ENCODE measurements around the gene FAM120B. TPM values are rescaled to one million over a fixed set of nuclear protein-coding genes. Genes with fewer than 3 reads are reported as not detected.

The FAM120B gene
- total RNA-seq, 1 experiment from 2014 or later = 16.7 TPM

GRCh38 chr6:170312876-170313275, 6.3 kb downstream of the FAM120B start:
- Histone ChIP-seq H3K4ac (ENCODE audit: low read depth, low read length) (no peak overlapping the region), H2BK20ac (ENCODE audit: low read depth, low read length, poor library complexity, severe bottlenecking) (no peak overlapping the region), H4K5ac (ENCODE audit: insufficient read length, low read depth, low read length) (no peak overlapping the region), H3K4me2 (ENCODE audit: insufficient read depth, insufficient read length, low read length) (no peak overlapping the region), H2AFZ (ENCODE audit: low read length) (no peak overlapping the region), H2BK5ac (ENCODE audit: insufficient read length, low read length) (no peak overlapping the region), H3T11ph (ENCODE audit: low read length) (no peak overlapping the region), H4K8ac (replicated peaks; ENCODE audit: insufficient read length, low read depth, low read length) (no peak overlapping the region), H3K23me2 (ENCODE audit: insufficient read length, low read depth, low read length, poor library complexity, severe bottlenecking) (no peaks in the 10 kb centered on the region), H3K79me1 (ENCODE audit: insufficient read depth, low read depth, low read length, poor library complexity, severe bottlenecking) (peaks cover 5% of the 10 kb centered on the region), H4K20me1 (ENCODE audit: control insufficient read depth, insufficient read depth, insufficient read length) (no peaks in the 10 kb centered on the region), H3K23ac (ENCODE audit: insufficient read length, low read depth, low read length) (no peak overlapping the region), H3K79me2 (ENCODE audit: insufficient read depth, low read length) (peaks cover 2% of the 10 kb centered on the region; the same call in 1 of the 2 replicates), H3K9ac (ENCODE audit: extremely low read depth, insufficient read length, low read length) (no peak overlapping the region), H3K56ac (ENCODE audit: insufficient read length, low read depth, low read length) (no peak overlapping the region), H3K14ac (ENCODE audit: insufficient read depth, low read length) (no peak overlapping the region), H2BK12ac (ENCODE audit: insufficient read length, low read depth, low read length) (no peak overlapping the region), H3K27ac (ENCODE audit: insufficient read length, low read depth, low read length) (no peak overlapping the region), H3K9me3 (ENCODE audit: control insufficient read depth, low read depth, low read length) (no peaks in the 10 kb centered on the region), H2BK15ac (ENCODE audit: low read depth, low read length) (no peak overlapping the region), H4K91ac (ENCODE audit: insufficient read length, low read depth, low read length) (no peak overlapping the region), H3K27me3 (ENCODE audit: insufficient read depth, low read length) (no peaks in the 10 kb centered on the region), H3K4me1 (ENCODE audit: insufficient read depth, low read length) (peaks cover 5% of the 10 kb centered on the region; the same call in 1 of the 2 replicates), H2AK5ac (ENCODE audit: insufficient read length, low read length) (no peak overlapping the region), H3K18ac (ENCODE audit: insufficient read length, low read depth, low read length) (no peak overlapping the region), H2BK120ac (ENCODE audit: low read depth, low read length, poor library complexity, severe bottlenecking) (no peak overlapping the region)
- Mint-ChIP-seq H3K4me3 (no peak overlapping the region), H3K27me3 (ENCODE audit: low read depth) (peaks cover 5% of the 10 kb centered on the region), H3K36me3 (ENCODE audit: insufficient read depth in 1 of 3, low read depth in 3 of 3) (peaks cover 2 to 10% (median 9%) of the 10 kb centered on the region in 3 experiments; a peak in 6 of 7 replicates), H3K27ac (no peak overlapping the region), H3K4me1 (peaks cover 19 to 25% of the 10 kb centered on the region in 2 experiments), H3K9me3 (no peaks in the 10 kb centered on the region)
- WGBS (ENCODE audit: extremely low coverage, insufficient read length, low lambda C conversion rate) = no CpG with 5 or more reads among the region's 2 CpGs
- no peak for DNase-seq
- TF ChIP-seq CTCF (conservative IDR thresholded peaks at IDR 0.05) = no peak

Data from H9 (cell line).